Cardiac septum (tissue), 1 donor: Measurements from ENCODE around the gene DYRK4. TPM values are rescaled to one million over a fixed set of nuclear protein-coding genes. Genes with fewer than 3 reads are reported as not detected.

ENCODE experiments used
- DNase-seq: peaks from one replicate; pipeline ENCODE4 v3.0.0-alpha.2; 2020; ENCODE audit warnings: low spot score
- intact Hi-C: fragments of 100-400 bp; cut with DNase I; formaldehyde crosslinking; loops from one replicate; pipeline ENCODE4 v1.14.0; 2022
- total RNA-seq: library from RNA; stranded (reverse); fragmentation: NEBNext Ultra II Directional; extraction: Animal tissue kit (Norgen Biotek cat#: 25700); gene quantifications from one replicate; pipeline ENCODE4 v1.2.1, GENCODE V29; 2021
- donor health status: DM: no; HTN: no; CAD: no.

The DYRK4 gene
- total RNA-seq, 1 donor from 2014 or later, result 28.6 TPM

DNA sequence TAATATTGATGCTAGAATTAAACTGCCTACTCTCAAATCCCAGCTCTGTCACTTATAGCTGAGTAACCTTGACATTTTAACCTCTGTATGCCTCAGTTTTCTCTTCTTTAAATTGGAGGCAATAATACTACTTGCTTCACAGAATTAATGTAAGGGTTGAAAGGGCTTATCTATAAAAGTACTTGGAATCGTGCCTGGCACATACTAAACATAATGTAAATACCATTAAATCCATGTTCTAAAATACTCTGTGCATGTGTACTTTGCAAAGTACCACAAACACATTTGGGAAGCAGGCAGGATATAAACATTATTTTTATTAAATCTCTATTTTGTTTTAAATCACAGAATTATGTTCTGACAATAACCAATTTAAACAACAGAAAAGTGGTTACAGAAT lies 41.9 kb downstream of the DYRK4 start:
- intact Hi-C loops, result loop anchor here (2.0 to 5.0 kb wide), 2 partner anchors 45 to 153 kb away; partner anchors contain the start of genes AKAP3 and NDUFA9
- DNase-seq, result no peak

GRCh38 chr12:4604684-4605193 lies 42.7 kb downstream of the DYRK4 start:
- peak; percentile 89 for DNase-seq

DNA sequence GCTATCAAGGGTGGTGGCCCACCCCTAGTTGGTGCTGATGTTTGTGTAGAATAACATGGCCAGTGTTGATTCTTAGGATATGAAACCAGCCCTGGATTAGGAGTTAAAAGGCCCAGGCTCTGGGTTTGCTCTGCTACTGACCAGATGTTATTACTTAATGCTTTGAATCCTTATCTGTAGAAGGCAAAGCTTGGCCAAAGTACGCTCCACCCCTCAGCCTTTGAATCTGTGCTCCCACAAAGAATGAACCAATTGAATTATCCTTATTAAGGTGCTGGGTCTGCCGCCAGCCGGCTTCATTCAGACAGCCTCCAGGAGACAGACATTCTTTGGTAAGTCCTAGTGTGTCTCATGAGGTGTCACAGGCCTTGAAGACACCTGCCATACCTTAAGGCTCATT lies 45.0 kb downstream of the DYRK4 start:
- no peak for DNase-seq
- intact Hi-C loops, result no loop called here

More at GRCh38 chr12:4604684-4605193, 42.7 kb downstream of the DYRK4 start:
- intact Hi-C loops, result loop anchor here (2.0 to 5.0 kb wide), 2 partner anchors 44 to 153 kb away; partner anchors contain the start of genes AKAP3 and NDUFA9

- DNase-seq, result no peak
- intact Hi-C loops, result no loop called here
Observed at GRCh38 chr12:4609071-4609470, 47.1 kb downstream of the DYRK4 start.

DNA sequence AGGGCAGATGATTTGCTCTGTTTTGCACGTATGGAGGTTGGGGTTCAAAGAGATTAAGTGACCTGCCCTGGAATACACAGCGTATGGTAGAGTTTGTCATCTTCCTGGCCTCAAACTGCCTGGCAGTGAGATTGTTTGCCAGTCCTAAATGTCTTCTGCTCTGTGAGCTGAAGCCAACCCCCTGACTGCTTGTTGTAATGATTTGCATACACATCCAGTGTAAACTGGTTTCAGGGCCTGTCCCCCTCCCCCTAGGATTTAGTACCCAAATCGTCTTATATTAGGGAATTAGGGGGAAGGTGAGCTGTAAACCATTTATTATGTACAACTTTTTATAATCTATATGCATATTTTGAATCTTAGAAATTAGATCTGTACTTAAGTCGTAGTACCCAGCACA lies 48.5 kb downstream of the DYRK4 start:
- DNase-seq, result no peak
- intact Hi-C loops, result no loop called here

DNA sequence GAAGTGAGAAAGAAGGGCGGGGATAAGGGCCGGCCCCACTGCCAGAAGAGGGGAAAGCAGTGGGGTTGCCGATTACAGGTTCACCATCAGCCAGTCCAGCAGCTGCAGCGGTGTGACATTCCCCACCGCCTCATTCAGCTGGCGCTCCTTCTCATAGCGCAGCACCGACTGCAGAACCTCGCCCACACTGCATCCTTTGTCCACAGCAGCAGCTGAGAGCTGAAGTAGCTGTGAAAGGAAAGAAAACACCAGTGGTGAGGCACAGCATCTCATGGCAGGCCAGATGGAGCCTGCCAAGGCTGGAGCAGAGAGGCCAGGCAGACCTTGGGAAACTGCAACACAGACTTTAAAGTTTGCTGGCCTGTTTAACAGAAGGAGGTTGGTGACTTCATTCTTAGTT lies 53.7 kb downstream of the DYRK4 start:
- intact Hi-C loops, result no loop called here
- no peak for DNase-seq

GRCh38 chr12:4621511-4621910 lies 59.5 kb downstream of the DYRK4 start:
- DNase-seq, result no peak

GRCh38 chr12:4626543-4626942 lies 64.5 kb downstream of the DYRK4 start:
- intact Hi-C loops, result no loop called here
- no peak for DNase-seq

More at GRCh38 chr12:4621511-4621910, 59.5 kb downstream of the DYRK4 start:
- intact Hi-C loops, result no loop called here

- no peak for DNase-seq
- intact Hi-C loops, result no loop called here
Observed at GRCh38 chr12:4628406-4628805, 66.4 kb downstream of the DYRK4 start.

- DNase-seq, result no peak
- intact Hi-C loops, result no loop called here
Observed at GRCh38 chr12:4630262-4630661, 68.3 kb downstream of the DYRK4 start.

DNA sequence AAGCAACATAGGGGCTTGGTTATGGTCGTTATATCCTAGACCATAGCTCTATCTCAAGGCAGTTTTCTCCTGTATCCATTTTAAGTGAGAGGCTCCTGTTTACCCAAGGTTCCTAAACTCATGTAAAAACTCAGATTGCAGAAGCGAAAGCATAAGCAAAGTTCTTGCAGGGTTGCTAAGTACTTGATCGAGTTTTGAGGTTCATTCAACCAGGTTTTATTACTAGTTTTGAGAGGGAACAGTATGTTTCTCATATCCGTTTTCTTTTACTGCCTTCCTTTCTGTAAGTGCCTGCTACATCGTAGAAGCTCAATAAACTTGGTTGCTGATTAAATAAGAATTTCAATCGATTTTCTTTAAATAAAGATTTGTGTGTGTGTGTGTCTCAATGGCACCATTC lies 81.7 kb downstream of the DYRK4 start:
- intact Hi-C loops, result no loop called here
- no peak for DNase-seq

DNA sequence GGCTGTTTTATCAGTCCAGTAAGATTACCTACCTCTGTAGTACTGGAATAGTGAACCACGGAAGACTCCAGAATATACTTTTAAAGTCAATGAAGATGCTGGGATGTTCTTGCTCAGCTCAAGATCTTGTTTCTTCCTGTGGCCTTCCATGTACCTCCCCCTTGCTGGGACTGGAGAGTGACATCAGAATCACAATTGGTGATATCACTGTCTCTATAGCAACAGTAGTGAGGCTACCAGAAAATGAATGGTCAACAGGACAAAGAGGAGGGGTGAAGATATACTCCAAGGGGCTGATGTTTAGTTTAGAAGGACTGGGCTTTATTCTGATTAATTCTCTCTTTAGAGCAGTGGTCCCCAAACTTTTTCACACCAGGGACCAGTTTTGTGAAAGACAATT lies 83.0 kb downstream of the DYRK4 start:
- DNase-seq, result no peak
- intact Hi-C loops, result no loop called here

DNA sequence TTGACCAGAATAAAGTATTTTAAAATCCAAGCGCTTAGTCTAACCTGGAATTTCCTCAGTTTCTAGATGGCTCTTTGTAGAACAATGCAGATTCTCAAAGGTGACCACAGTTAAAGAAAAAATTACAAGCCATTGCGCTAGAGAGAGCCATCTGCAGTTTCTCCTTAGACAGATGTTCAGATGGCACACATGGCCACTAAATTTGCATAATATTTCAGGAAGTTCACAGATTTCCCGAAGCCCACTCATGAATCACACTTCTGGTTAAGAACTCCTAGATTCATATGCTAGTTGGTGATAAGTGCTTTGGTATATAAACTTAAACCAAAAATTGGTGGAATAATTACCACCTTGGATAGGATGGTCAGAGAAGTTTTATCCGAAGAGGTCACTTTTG lies 86.1 kb downstream of the DYRK4 start:
- intact Hi-C loops, result loop anchor here (2.0 kb wide), 1 partner anchor 43 kb away; no protein-coding TSS in a partner anchor
- no peak for DNase-seq

DNA sequence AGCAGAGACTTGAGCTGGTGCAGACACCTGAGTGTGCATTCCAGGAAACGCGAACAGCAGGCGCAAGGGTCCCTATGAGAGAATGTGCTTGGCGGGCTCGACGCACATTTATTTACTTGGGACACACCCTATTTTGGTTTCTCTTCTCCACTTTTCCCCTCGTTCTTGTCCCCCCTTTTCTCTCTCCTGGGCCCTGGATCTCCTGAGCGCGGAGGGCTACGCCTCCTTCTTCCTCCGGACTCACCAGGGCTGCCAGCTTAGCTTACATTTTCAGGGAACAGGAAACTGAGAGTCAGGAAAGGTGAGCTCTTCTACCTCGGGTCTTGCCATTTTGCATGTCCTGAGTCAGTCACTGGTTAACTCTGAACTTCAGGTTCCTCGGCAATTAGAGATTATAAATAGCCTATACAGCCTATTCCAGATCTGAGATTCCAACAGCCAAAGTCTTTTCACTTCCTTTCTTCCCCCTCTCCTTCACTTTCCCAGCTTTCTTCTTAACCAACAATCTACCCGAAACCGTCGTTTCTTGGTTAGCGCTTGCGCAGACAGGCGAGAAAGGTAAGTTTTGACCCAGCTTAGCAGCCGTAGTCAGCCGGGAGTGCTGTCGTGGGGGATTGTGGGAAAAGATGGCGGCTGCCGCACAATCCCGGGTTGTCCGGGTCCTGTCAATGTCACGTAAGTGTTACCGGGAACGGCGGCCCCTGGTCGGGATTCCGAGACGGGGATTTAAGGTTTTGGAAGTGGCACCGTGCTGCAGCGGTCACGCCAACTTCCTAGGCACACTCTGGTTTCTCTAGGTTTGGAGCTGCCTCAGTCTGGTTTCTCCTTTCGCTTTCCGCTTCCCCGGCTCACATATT lies 86.7 kb downstream of the DYRK4 start, which contains the start of the genes AKAP3 and NDUFA9:
Gene AKAP3 (minus strand): TSS at position 551 of the 857 bp plus-strand sequence. CDS start 10,855 bp downstream, outside the sequence.
Gene NDUFA9 (plus strand): TSS at position 614 of the 857 bp plus-strand sequence. CDS start 13 bp downstream, at position 627.
- peak; percentile 94 for DNase-seq
- intact Hi-C loops, result loop anchor here (1.0 to 2.0 kb wide), 2 partner anchors 44 to 110 kb away; partner anchors contain the start of gene RAD51AP1

- DNase-seq, result no peak
- intact Hi-C loops, result loop anchor here (1.0 to 2.0 kb wide), 2 partner anchors 45 to 111 kb away; partner anchors contain the start of gene RAD51AP1
Observed at GRCh38 chr12:4649358-4649661, 87.3 kb downstream of the DYRK4 start.

DNA sequence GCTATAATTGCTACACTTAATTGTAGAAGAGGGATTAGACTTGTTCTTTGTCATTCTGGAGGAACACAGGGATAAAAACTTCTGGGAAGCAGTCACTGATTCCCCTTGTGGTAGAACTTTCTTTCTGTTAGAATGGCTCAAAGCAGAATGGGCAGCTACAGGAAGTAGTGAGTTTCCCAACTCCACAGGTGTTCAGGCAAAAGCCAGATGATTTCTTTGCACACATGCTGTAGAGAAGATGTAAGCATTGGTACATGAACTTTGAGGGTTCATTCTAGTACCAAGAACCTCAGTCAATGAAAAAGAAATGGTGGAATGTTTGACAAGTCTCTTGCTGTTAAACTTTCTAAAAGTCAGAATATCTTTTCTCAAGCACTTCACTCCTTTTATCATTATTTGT lies 91.2 kb downstream of the DYRK4 start:
- intact Hi-C loops, result no loop called here
- no peak for DNase-seq

- no peak for DNase-seq
- intact Hi-C loops, result no loop called here
Observed at GRCh38 chr12:4653691-4654090, 91.7 kb downstream of the DYRK4 start.
